ENCODE results near the gene ERC1. TPM values are rescaled to one million over a fixed set of nuclear protein-coding genes. Genes with fewer than 3 reads are reported as not detected.

The ERC1 gene
- total and polyA plus RNA-seq, 4 donors: 7.4 to 78.2 (median 39.8) TPM

- Histone ChIP-seq H3K9me3 (ENCODE audit: control insufficient read depth in 4 of 4, insufficient read depth in 3 of 4, low read length in 3 of 4) (peaks cover 0 to 5% (median 2%) of the 10 kb centered on the region in 4 donors), H3K27ac (ENCODE audit: low read depth in 1 of 2, low read length in 1 of 2) (no peak overlapping the region), H3K27me3 (ENCODE audit: control insufficient read depth in 3 of 3, insufficient read depth in 3 of 3, low read length in 2 of 3) (no peaks in the 10 kb centered on the region), H3K9ac (ENCODE audit: insufficient read depth in 1 of 2, low read length in 2 of 2) (no peak overlapping the region), H3K36me3 (ENCODE audit: control insufficient read depth in 4 of 4, insufficient read depth in 4 of 4, low read length in 4 of 4) (peaks cover 1 to 14% (median 9%) of the 10 kb centered on the region in 4 donors), H3K4me3 (no peak overlapping the region), H3K4me1 (ENCODE audit: control insufficient read depth in 5 of 5, insufficient read depth in 5 of 5, low read length in 5 of 5) (peaks cover 0 to 15% (median 2%) of the 10 kb centered on the region in 5 donors)
- ATAC-seq (ENCODE audit: insufficient read depth, low FRiP score): no peak
- DNase-seq: no peak
- TF ChIP-seq CTCF (IDR thresholded peaks at IDR 0.05; ENCODE audit: control extremely low read depth, extremely low read depth): no peak
Observed at GRCh38 chr12:1199700-1200099, 208.7 kb downstream of the ERC1 start.

GRCh38 chr12:1201030-1201429 is 210.0 kb downstream of the ERC1 start:
- 91 to 94% methylated on average over 2 of the region's 2 CpGs for WGBS, 2 donors
- no peak for ATAC-seq (ENCODE audit: insufficient read depth, low FRiP score)

GRCh38 chr12:1201886-1202285 is 210.9 kb downstream of the ERC1 start:
- no peak overlapping the region for H3K9ac ChIP-seq (ENCODE audit: insufficient read depth in 1 of 2, low read length in 2 of 2)
- WGBS, 2 donors: 74 to 80% methylated on average over 1 of the region's 1 CpG

More at GRCh38 chr12:1201030-1201429, 210.0 kb downstream of the ERC1 start:
- no peak overlapping the region for H3K27ac ChIP-seq (ENCODE audit: low read depth in 1 of 2, low read length in 1 of 2)
- no peak for DNase-seq
- H3K4me1 ChIP-seq (ENCODE audit: control insufficient read depth in 5 of 5, insufficient read depth in 5 of 5, low read length in 5 of 5): peaks cover 0 to 29% (median 2%) of the 10 kb centered on the region in 5 donors
- no peak for TF ChIP-seq CTCF (IDR thresholded peaks at IDR 0.05; ENCODE audit: control extremely low read depth, extremely low read depth)
- H3K36me3 ChIP-seq (ENCODE audit: control insufficient read depth in 4 of 4, insufficient read depth in 4 of 4, low read length in 4 of 4): peaks cover 1 to 14% (median 8%) of the 10 kb centered on the region in 4 donors
- no peak overlapping the region for H3K9ac ChIP-seq (ENCODE audit: insufficient read depth in 1 of 2, low read length in 2 of 2)
- peaks cover 0 to 5% (median 2%) of the 10 kb centered on the region in 4 donors for H3K9me3 ChIP-seq (ENCODE audit: control insufficient read depth in 4 of 4, insufficient read depth in 3 of 4, low read length in 3 of 4)
- H3K4me3 ChIP-seq: no peak overlapping the region
- H3K27me3 ChIP-seq (ENCODE audit: control insufficient read depth in 3 of 3, insufficient read depth in 3 of 3, low read length in 2 of 3): no peaks in the 10 kb centered on the region

More at GRCh38 chr12:1201886-1202285, 210.9 kb downstream of the ERC1 start:
- H3K27me3 ChIP-seq (ENCODE audit: control insufficient read depth in 3 of 3, insufficient read depth in 3 of 3, low read length in 2 of 3): no peaks in the 10 kb centered on the region
- peaks cover 0 to 5% (median 2%) of the 10 kb centered on the region in 4 donors for H3K9me3 ChIP-seq (ENCODE audit: control insufficient read depth in 4 of 4, insufficient read depth in 3 of 4, low read length in 3 of 4)
- no peak for TF ChIP-seq CTCF (IDR thresholded peaks at IDR 0.05; ENCODE audit: control extremely low read depth, extremely low read depth)
- no peak overlapping the region for H3K4me3 ChIP-seq
- DNase-seq (no peak), ATAC-seq (ENCODE audit: insufficient read depth, low FRiP score) (no peak)
- H3K27ac ChIP-seq (ENCODE audit: low read depth in 1 of 2, low read length in 1 of 2): no peak overlapping the region
- peaks cover 0 to 34% (median 2%) of the 10 kb centered on the region in 5 donors for H3K4me1 ChIP-seq (ENCODE audit: control insufficient read depth in 5 of 5, insufficient read depth in 5 of 5, low read length in 5 of 5)
- peaks cover 0 to 11% (median 4%) of the 10 kb centered on the region in 4 donors for H3K36me3 ChIP-seq (ENCODE audit: control insufficient read depth in 4 of 4, insufficient read depth in 4 of 4, low read length in 4 of 4)

Measured in lung (tissue), 12 donors.